DMS 273 treated with DMSO at 0.1 percent for 48 hours (cell line): Measurements from ENCODE around the gene WNT10A.
"Not testable (repeated sequence)": the region's sequence is repeated elsewhere in the genome, so short reads cannot be mapped to it uniquely, and the experiment has no call there.

Experiments
- DNase-seq: peaks from one replicate; lab custom pipeline; 2025; lab: John Stamatoyannopoulos, UW

Gene WNT10A

GRCh38 chr2:218880102-218880858 lies at the start of gene WNT10A:
TSS of gene WNT10A (plus strand) at chr2:218880852. CDS start at chr2:218880996, 144 bp downstream.
- DNase-seq, result no peak

- DNase-seq, result no peak
These were observed 49.2 kb upstream of the WNT10A start, which contains the start of gene PRKAG3 for GRCh38 chr2:218831378-218831990. TSS of gene PRKAG3 (minus strand) at chr2:218831803.

- DNase-seq, result no peak
These were observed 48.6 kb upstream of the WNT10A start for GRCh38 chr2:218832081-218832480.

DNA sequence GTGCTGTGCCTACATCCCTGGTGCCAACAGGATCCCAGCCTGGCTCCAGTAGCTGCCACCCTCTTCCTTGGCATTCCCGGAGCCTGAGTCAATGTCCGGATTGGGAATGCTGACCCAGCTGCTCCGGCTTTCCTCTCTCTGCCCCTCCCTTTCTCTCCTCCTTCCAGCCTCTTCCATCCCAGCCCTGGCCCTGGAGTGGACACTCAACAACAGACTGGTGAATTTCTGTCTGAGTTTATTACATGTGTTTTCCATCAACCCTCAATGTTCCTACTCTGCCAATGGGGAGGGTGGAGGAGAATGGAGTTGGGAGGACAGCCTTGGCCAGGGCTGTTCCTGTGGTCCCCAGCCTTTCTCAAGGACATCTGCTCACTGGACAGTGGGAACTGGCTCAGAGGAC lies 48.1 kb upstream of the WNT10A start:
- no peak for DNase-seq

GRCh38 chr2:218833023-218833609 lies 47.5 kb upstream of the WNT10A start:
- no peak for DNase-seq

DNA sequence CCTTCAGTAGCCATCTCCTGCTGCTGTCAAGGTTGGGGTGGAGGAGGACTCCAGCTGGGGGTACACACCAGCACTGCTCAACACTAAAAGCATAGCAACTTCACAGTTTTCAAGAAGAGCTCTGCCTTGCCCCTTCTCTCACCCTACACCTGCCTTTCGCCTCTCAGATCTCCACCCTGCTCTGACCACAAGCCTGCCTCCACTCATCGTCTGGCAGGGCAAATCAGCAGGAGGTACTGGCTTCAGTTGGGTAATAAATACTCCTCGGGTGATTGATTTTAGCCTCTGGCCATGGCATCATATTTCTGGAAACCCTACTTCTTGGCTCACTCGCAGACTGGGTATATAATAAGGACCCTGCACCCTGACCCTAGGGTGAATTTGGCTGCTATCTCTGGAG lies 46.0 kb upstream of the WNT10A start:
- DNase-seq, result no peak

- DNase-seq, result no peak
These were observed 43.2 kb upstream of the WNT10A start for GRCh38 chr2:218837495-218837894.

DNA sequence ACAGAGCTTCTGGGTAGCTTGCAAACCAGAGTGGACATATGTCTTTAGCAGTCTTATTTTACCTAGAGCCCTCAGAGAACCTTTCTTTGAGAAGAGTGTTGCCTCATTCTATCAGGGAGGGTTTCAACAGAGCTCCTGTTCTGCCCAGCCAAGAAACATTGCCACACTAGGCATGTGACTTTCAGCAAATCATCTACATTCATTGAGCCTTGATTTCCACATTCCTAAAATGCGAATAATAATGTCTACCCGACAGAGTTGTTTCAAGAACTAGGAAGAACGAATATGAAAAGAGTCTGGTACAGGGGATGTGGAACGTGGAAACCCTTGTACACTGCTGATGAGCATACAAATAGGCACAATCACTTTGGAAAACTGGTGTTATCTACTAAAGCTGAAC lies 41.2 kb upstream of the WNT10A start:
- DNase-seq, result no peak

GRCh38 chr2:218839888-218840287 lies 40.8 kb upstream of the WNT10A start:
- DNase-seq, result no peak

GRCh38 chr2:218844334-218844733 lies 36.3 kb upstream of the WNT10A start:
- not testable (repeated sequence) for DNase-seq

GRCh38 chr2:218846963-218847362 lies 33.7 kb upstream of the WNT10A start:
- DNase-seq, result not testable (repeated sequence)

DNA sequence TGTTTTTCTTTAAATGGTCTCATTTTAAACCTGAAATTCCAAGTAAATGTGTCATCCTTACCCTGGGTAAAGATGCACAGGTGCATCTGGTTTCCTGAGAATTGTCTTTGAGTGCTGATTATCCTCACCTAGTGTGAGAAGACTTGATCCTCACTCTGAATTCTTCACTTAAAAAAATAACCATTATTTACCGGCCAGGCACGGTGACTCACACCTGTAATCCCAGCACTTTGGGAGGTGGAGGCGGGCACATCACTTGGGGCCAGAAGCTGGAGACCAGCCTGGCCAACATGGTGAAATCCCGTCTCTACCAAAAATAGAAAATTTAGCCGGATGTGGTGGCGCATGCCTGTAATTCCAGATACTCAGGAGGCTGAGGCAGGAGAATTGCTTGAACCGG lies 30.9 kb upstream of the WNT10A start:
- DNase-seq, result no peak

DNA sequence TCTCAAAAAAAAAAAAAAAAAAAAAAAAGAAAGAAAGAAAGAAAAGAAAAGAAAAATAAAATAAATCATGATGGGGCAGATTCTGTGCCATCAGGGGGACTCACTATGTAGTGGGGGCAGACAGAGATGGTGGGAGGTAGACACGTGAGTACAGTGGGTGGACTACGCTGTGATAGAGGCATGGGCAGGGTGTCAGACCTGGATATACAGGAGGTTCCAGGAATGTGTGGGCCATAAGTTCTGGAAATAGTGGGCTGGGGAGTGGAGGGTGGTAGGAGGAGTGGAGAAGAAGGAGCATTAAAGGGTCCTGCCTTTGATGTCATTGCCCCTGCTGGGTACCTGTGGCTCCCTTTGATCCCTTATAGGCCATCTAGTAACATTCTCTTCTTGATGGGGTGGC lies 29.9 kb upstream of the WNT10A start:
- no peak for DNase-seq

DNA sequence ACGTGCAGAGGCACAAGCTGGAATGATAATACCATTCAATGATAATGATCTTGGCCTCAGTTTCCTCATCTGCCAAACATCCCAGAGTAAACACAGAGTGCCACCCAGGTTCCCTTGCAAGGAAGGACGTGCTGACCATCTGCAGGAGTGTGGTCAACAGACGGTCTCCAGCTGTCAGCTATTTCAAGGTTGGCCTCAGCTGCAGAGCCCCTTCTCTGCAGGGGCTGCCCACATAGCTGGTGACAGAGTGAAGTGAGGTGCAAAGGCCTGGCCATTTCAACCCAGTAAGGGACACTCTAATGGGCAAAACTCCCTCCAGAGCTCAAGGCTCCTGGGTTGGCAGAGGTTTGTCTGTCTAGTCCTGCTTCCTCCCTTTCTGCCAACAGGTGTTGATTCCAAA lies 29.4 kb upstream of the WNT10A start:
- DNase-seq, result no peak

DNA sequence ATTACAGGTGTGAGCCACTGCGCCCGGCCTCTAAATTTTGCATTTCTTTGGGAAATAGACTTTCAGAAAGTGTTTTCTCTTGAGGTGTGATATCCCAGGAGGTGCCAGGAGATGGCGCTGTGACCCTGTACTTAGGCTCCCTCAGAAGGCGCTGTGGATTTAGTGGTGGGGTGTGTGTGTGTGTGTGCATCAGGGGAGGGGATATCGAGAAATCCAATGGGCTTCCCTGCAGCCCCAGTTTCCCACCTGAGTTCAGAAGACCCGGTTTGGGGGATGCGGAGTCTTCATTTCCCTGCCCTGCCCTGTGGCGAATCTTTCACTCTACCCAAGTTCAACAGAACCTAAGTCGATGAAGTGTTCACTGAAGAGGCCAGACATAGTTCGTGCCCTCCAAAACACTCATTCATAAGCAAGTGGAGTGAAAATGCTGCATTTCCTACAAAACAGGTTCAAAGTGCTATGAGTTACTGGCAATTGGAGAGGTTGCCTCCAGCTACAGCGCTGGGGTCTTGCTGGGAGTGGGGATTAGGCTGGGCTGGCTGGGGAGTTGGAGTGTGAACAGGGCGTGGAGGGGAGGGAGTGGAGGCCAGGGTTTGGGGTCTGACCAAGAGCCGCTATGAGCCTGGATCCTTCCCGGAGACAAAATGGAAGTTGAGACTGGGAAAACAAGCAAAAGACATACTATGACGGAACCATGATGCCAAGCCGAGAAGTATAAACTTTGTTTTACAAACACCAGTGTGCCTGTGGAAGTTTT lies 27.6 kb upstream of the WNT10A start:
- peak; percentile 25 for DNase-seq

DNA sequence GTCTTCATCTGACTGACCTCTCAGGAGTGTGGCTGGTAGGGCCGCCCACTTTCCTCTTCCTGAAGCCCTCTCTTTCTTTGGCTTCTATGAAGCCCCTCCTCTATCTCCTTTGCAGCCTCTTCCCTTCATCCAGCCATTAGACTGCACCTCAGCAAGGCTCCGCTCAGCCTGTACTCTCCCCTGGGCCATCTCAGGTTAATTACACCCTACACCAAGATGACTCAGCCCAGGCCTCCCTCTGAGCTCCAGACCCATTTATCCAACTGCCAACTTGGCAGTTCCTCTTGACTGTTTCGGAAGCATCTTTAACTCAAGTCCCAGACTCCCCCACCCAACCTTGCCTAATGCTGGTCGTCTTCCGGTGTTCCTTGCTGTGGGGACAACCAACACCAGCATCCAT lies 26.9 kb upstream of the WNT10A start:
- DNase-seq, result no peak

- DNase-seq, result no peak
These were observed 25.8 kb upstream of the WNT10A start for GRCh38 chr2:218854860-218855259.

DNA sequence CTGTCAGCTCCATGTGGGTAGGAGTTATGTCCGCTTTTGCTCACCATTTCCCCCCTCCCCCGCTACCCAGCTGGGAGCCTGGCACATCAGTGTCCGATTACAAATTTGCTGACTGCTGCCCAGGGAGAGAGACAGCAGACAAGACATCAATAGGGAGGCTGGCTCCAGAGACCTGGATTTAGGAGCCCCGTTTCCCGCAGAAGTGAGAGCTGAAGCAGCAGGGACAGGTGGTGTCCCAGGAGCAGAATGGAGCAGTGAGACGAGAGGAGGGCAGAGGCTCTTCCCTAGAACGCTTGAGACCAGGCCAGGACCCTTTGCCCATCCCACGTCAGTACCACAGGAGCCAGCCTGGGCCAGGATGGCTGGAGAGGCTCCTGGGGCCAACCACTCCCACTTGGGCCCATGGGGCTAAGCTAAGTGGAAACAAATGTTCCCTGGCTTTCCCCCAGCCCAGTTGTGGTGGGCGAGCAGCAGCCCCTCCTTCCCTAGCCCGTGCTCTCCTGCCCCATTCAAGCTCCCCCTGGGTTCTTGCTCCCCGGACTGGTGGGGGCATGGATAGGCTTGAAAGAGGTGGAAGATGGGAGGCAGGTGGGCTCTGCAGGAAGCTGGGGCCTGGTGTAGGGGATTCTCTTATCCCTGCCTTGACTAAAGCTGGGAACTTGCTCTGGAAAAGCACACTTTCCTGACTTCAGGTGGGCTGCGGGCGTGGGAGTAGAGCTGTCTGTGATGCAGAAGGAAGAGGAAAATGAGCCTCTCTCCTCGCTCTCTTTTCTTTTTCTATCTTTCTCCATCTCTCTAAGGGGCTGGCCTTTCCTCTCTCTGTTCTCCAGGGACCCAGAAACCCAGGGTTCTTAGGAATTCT lies 25.1 kb upstream of the WNT10A start:
- DNase-seq, result no peak

DNA sequence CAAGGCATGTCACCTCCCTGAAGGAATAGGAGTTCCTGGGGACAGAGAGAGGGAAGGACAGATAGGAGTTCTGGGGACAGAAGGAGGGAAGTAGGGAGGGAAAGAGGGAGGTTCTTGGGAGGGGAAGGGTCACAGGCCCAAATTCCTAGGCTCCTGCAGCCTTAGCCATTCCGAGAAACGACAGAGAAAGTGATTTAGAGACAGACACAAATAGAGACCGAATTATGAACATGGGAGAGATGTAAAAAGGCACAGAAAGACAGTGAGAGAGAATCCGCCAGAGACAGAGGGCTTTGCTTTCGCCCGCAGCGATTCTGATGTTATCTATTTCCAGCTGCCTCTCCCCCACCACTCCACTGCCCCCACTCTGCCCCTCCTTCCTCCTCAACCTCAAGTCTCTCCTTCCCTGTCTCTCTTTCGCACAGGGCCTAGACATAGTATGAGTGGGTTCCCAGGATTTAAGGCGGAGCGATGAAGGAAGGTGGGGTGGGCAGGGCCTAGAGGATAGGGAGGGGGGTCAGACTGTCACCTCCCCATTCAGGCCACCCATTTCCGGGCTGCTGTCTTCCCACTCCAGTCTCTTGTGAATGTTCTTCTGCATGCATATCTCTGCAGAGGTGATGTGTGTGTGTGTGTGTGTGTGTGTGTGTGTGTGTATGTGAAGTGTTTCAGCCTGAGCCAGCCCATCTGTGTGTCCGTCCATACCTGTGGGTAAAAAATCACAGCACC lies 24.3 kb upstream of the WNT10A start:
- DNase-seq, result no peak

- DNase-seq, result no peak
These were observed 23.8 kb upstream of the WNT10A start for GRCh38 chr2:218856896-218857243.
